Mesendoderm (in vitro differentiated cells): ENCODE data around the gene TBX20.
"Not testable (repeated sequence)": the region's sequence is repeated elsewhere in the genome, so short reads cannot be mapped to it uniquely, and the experiment has no call there.

Experiments
- DNase-seq: peaks from one replicate; pipeline ENCODE4 v3.0.0; 2013
- H2AK5ac ChIP-seq: 2 replicates; pipeline ENCODE4 v1.6.1; 2013; ENCODE audit warnings: low read length, inconsistent platforms
- H2BK120ac ChIP-seq: 2 replicates; pipeline ENCODE4 v1.6.1; 2013; ENCODE audit warnings: low read depth, mild to moderate bottlenecking, low read length, moderate library complexity, mixed read lengths
- H2BK15ac ChIP-seq: replicated peaks from 2 replicates; pipeline ENCODE4 v1.6.1; 2013; ENCODE audit warnings: low read depth, mild to moderate bottlenecking, moderate library complexity
- H2BK5ac ChIP-seq: 2 replicates; pipeline ENCODE4 v1.6.1; 2013; ENCODE audit warnings: low read length, inconsistent platforms
- H3K18ac ChIP-seq: 2 replicates; pipeline ENCODE4 v1.6.1; 2013; ENCODE audit warnings: mild to moderate bottlenecking, low read length, mixed read lengths
- H3K23ac ChIP-seq: one replicate; pipeline ENCODE4 v1.6.1; 2013; ENCODE audit warnings: low read length
- H3K27ac ChIP-seq: 2 replicates; pipeline ENCODE4 v1.5.1; 2013; ENCODE audit warnings: low read depth, mild to moderate bottlenecking, inconsistent platforms, low read length, moderate library complexity
- H3K27me3 ChIP-seq: 2 replicates; pipeline ENCODE4 v1.6.1; 2013; ENCODE audit warnings: low read length, control low read depth, mild to moderate bottlenecking, inconsistent platforms; ENCODE audit not compliant: insufficient read depth, poor library complexity
- H3K36me3 ChIP-seq: 2 replicates; pipeline ENCODE4 v1.6.1; 2013; ENCODE audit warnings: low read length, inconsistent platforms; ENCODE audit not compliant: control insufficient read depth, insufficient read depth
- H3K4ac ChIP-seq: one replicate; pipeline ENCODE4 v1.6.1; 2013; ENCODE audit warnings: low read depth, mild to moderate bottlenecking, low read length, moderate library complexity
- H3K4me1 ChIP-seq: 2 replicates; pipeline ENCODE4 v1.6.1; 2013; ENCODE audit warnings: low read depth, low read length, inconsistent platforms; ENCODE audit not compliant: control insufficient read depth
- H3K4me2 ChIP-seq: 2 replicates; pipeline ENCODE4 v1.6.1; 2013; ENCODE audit warnings: low read length
- H3K4me3 ChIP-seq: 2 replicates; pipeline ENCODE4 v1.5.1; 2013; ENCODE audit warnings: mild to moderate bottlenecking, low read length
- H3K56ac ChIP-seq: one replicate; pipeline ENCODE4 v1.6.1; 2013; ENCODE audit warnings: low read length
- H3K79me1 ChIP-seq: 2 replicates; pipeline ENCODE4 v1.6.1; 2013; ENCODE audit warnings: low read length, inconsistent platforms
- H3K79me2 ChIP-seq: 2 replicates; pipeline ENCODE4 v1.6.1; 2013; ENCODE audit warnings: mild to moderate bottlenecking, low read length; ENCODE audit not compliant: control insufficient read depth, insufficient read depth
- H3K9ac ChIP-seq: 2 replicates; pipeline ENCODE4 v1.6.1; 2013; ENCODE audit warnings: low read length, inconsistent platforms
- H4K5ac ChIP-seq: one replicate; pipeline ENCODE4 v1.6.1; 2013; ENCODE audit warnings: low read length
- H4K8ac ChIP-seq: one replicate; pipeline ENCODE4 v1.6.1; 2013; ENCODE audit warnings: low read depth, mild to moderate bottlenecking, control low read depth, low read length, moderate library complexity
- WGBS: extraction: QIAGEN DNeasy Blood & Tissue Kit; methylation state at CpG from one replicate; pipeline ENCODE4 v1.1.7; 2013; ENCODE audit warnings: low lambda C conversion rate, missing lambda C conversion rate; ENCODE audit not compliant: insufficient coverage; ENCODE audit errors: extremely low coverage; 5-methylcytosine and 5-hydroxymethylcytosine counted together

TBX20 gene

DNA sequence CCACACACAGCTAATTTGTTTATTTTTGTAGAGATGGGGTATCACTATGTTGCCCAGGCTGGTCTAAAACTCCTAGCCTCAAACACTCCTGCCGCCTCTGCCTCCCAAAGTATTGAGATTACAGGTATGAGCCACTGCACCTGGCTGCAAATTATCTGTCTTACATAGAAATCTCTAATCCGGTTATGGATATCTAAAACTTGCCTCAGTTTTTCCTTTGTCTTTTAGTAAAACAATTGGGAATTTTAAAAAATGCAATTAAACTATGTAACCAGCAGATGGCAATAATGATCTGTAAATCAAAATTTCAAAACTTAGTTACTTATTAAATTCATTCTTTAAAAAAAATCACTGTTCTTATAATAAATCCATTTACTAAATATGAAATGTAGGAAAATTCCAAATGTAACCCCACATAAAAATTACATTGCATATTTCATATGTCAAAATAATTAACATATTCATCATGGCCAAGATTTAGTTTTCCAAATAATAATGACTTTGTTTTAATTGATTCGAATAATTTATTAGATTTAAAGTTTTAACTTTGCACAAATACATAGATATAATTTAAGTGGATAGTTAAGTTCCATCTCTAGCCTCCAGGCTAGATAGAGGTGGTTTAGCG is 63.6 kb downstream of the TBX20 start:
- not testable (repeated sequence) for H3K36me3 ChIP-seq, H2BK120ac ChIP-seq, H3K79me1 ChIP-seq, H3K23ac ChIP-seq, H2BK5ac ChIP-seq, H3K27ac ChIP-seq, H3K27me3 ChIP-seq, H3K56ac ChIP-seq, H2BK15ac ChIP-seq, H3K4ac ChIP-seq, H3K18ac ChIP-seq, H3K79me2 ChIP-seq, H3K4me2 ChIP-seq, H3K4me3 ChIP-seq, DNase-seq, H4K8ac ChIP-seq, H3K9ac ChIP-seq, H4K5ac ChIP-seq, H3K4me1 ChIP-seq, H2AK5ac ChIP-seq
- no CpG with 5 or more reads among the region's 4 CpGs for WGBS

- H3K4me1 ChIP-seq, H4K5ac ChIP-seq, H2BK120ac ChIP-seq, H3K4me3 ChIP-seq, H3K23ac ChIP-seq, H3K79me2 ChIP-seq, H3K79me1 ChIP-seq, H2BK15ac ChIP-seq, H3K4ac ChIP-seq, H4K8ac ChIP-seq, H3K27me3 ChIP-seq, H2BK5ac ChIP-seq, H3K27ac ChIP-seq, H2AK5ac ChIP-seq, H3K18ac ChIP-seq, H3K36me3 ChIP-seq: not testable (repeated sequence)
- H3K9ac ChIP-seq = peak overlapping the region; percentile 62
- peak; percentile 65 for DNase-seq
- peak overlapping the region; percentile 73 for H3K56ac ChIP-seq
- no CpG with 5 or more reads among the region's 27 CpGs for WGBS
- H3K4me2 ChIP-seq = peak overlapping the region; percentile 79
These were observed 67.1 kb downstream of the TBX20 start for GRCh38 chr7:35186751-35187150.

DNA sequence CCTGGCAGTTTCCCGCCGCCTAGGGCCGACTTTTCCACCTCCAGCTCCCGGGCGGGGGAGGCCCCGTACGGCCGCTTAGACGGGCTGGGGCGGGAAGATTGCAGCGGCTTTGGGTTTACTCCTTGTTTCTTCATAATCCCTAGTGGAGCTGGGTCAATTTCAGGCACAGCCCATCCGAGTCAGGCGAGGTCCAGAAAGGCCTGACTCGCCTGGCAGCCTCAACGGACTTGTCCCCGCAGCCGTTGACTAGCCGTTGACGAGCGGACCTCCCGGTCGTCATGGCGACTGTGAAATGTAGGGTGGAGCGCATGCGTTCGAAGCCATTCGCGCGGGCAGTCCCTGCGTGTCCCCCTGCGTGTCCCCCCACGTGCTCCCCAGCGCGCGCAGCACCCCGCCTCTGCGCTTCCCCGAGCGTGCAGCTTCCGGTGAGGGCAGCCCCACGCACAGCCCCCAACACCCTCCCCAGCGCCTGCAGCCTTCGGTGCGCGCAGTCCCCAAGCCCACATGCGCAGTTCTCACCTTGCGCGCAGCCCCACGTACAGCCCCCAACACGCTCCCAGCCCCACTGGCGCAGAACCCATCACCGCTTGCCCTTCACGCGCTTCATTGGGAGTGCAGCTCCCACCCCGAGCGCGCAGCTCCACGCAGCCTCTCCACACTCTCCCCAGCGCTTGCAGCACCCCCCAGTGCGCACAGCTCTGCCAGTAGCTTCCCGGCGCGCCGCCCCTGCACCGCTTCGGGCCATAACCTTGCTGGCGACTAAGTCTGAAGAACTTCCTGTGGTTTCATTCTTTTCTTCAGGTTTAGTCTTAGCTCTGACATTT is 67.8 kb downstream of the TBX20 start:
- no peaks in the 10 kb centered on the region for H3K79me2 ChIP-seq
- no CpG with 5 or more reads among the region's 67 CpGs for WGBS
- H2AK5ac ChIP-seq = no peak overlapping the region
- no peaks in the 10 kb centered on the region for H3K36me3 ChIP-seq
- H4K8ac ChIP-seq = no peak overlapping the region
- H3K4me3 ChIP-seq = no peak overlapping the region
- DNase-seq = peak; percentile 80
- no peak overlapping the region for H2BK15ac ChIP-seq
- no peak overlapping the region for H3K4ac ChIP-seq
- no peak overlapping the region for H3K23ac ChIP-seq
- H3K56ac ChIP-seq = peak overlapping the region; percentile 81
- peak overlapping the region; percentile 68 for H3K4me2 ChIP-seq
- no peaks in the 10 kb centered on the region for H3K27me3 ChIP-seq
- H4K5ac ChIP-seq = no peak overlapping the region
- peak overlapping the region; percentile 52 for H3K9ac ChIP-seq
- no peak overlapping the region for H3K27ac ChIP-seq
- peak overlapping the region; percentile 43 for H3K18ac ChIP-seq
- no peak overlapping the region for H2BK5ac ChIP-seq
- H3K79me1 ChIP-seq = no peaks in the 10 kb centered on the region
- H3K4me1 ChIP-seq = no peaks in the 10 kb centered on the region
- no peak overlapping the region for H2BK120ac ChIP-seq

DNA sequence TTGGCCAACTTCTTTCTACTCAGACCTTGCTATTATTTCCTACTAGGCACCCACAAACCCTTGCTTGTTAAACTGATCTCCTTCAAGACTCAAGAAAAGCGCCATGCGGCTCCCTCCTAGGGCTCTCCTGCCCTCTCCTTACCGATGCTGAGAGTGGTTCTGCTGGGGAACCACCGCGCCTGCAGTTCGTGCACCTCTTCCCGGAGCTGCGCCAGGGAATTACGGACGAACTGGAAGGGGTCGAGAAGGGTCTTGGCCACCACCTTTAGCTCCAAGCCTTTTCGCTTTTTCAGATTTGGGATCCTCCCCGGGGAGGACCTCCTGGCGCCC is 68.4 kb downstream of the TBX20 start:
- not testable (repeated sequence) for H3K27ac ChIP-seq, H2BK5ac ChIP-seq, H3K27me3 ChIP-seq, H3K79me2 ChIP-seq, H3K4me1 ChIP-seq, H4K5ac ChIP-seq, H3K4me2 ChIP-seq, H3K36me3 ChIP-seq, H3K79me1 ChIP-seq, H3K4me3 ChIP-seq, H2BK120ac ChIP-seq, H3K23ac ChIP-seq, H2AK5ac ChIP-seq, H2BK15ac ChIP-seq, H3K4ac ChIP-seq, DNase-seq, H4K8ac ChIP-seq
- Histone ChIP-seq H3K18ac (peak overlapping the region; percentile 43), H3K56ac (peak overlapping the region; percentile 81), H3K9ac (peak overlapping the region; percentile 41)
- no CpG with 5 or more reads among the region's 14 CpGs for WGBS

GRCh38 chr7:35184961-35185360 is 68.9 kb downstream of the TBX20 start:
- H3K9ac ChIP-seq = peak overlapping the region; percentile 21
- H3K4ac ChIP-seq, H3K23ac ChIP-seq, H3K4me1 ChIP-seq, H3K36me3 ChIP-seq, H4K5ac ChIP-seq, H3K79me2 ChIP-seq, DNase-seq, H4K8ac ChIP-seq, H3K4me2 ChIP-seq, H2BK15ac ChIP-seq, H2BK5ac ChIP-seq, H3K56ac ChIP-seq, H3K4me3 ChIP-seq, H2AK5ac ChIP-seq, H3K18ac ChIP-seq, H3K79me1 ChIP-seq, H3K27ac ChIP-seq, H3K27me3 ChIP-seq, H2BK120ac ChIP-seq: not testable (repeated sequence)
- no CpG with 5 or more reads among the region's 5 CpGs for WGBS
